ENCODE results near the gene PNPO.
"Not testable (repeated sequence)": the region's sequence is repeated elsewhere in the genome, so short reads cannot be mapped to it uniquely, and the experiment has no call there.

PNPO gene

DNA sequence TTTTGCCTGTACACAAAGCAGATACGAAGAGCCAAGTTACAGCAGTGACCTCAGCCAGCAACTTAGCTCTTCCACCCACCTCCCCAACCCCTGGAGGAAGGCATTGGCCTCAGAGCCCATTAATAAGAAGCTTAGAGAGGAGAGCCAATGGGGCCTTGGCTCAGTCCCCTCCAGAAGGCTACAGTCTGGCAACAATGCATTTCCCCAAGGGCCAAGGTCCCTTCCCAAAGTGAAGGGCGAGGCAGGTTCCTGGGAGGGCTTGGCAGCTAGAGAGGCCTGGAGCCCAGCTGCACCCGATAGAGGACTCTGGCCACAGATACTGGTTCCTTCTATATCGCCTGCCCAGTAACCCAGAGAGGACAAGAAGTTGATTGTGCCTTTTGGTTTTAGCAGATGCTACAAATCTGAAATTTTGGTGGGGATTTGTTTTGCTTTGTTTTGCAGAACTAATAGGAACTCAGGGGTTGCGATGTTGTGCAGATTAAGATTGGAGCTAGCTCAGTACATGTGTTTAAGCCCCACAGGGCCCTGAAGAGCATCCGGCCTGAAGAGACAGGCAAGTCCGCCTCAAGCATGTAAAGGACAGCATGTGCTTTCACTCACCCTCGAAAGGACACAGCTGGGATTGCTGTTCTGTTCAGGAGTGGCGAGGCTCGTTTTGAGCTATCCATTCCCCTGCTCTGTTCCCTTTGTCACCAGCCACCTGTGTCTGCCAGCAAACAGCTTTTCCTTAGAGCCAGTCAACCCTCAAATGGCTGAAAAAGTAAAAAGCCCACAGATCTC is 12.0 kb upstream of the PNPO start:
- Histone ChIP-seq H3K27me3 (no peaks in the 10 kb centered on the region), H3K9me3 (no peaks in the 10 kb centered on the region), H3K36me3 (peaks cover 18 to 64% (median 51%) of the 10 kb centered on the region in 3 donors), H3K27ac (no peak overlapping the region), H3K4me3 (no peak overlapping the region), H3K4me1 (peaks cover 0 to 21% (median 0%) of the 10 kb centered on the region in 4 donors)
- DNase-seq = no peak
- intact Hi-C loops (cut with DNase I; ENCODE audit: low total_unique reads) = no loop called here
- TF ChIP-seq, protein P1, sequence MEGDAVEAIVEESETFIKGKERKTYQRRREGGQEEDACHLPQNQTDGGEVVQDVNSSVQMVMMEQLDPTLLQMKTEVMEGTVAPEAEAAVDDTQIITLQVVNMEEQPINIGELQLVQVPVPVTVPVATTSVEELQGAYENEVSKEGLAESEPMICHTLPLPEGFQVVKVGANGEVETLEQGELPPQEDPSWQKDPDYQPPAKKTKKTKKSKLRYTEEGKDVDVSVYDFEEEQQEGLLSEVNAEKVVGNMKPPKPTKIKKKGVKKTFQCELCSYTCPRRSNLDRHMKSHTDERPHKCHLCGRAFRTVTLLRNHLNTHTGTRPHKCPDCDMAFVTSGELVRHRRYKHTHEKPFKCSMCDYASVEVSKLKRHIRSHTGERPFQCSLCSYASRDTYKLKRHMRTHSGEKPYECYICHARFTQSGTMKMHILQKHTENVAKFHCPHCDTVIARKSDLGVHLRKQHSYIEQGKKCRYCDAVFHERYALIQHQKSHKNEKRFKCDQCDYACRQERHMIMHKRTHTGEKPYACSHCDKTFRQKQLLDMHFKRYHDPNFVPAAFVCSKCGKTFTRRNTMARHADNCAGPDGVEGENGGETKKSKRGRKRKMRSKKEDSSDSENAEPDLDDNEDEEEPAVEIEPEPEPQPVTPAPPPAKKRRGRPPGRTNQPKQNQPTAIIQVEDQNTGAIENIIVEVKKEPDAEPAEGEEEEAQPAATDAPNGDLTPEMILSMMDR (IDR thresholded peaks at IDR 0.05) = no peak

DNA sequence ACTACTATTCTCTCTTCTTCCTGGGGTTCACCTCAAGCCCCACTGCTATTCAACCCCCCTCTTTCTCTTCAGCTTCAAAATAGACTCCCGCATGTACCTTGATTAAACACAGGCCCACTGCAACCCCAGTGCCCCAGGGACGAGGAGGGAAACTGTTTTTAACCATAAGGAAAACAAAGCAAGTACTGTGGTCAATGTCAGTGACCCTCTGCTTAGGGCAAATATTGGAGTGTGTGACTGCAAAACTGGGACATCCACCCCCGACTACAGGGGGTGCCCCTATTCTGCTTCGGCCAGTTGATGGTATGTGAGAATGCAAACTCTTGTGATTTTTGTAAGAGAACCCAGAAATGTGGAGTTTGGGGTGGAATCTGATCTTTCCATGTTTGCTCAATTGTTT is 9.5 kb upstream of the PNPO start:
- peaks cover 5 to 42% (median 26%) of the 10 kb centered on the region in 3 donors for H3K36me3 ChIP-seq
- H3K4me1 ChIP-seq = peaks cover 0 to 23% (median 0%) of the 10 kb centered on the region in 4 donors
- no peak for DNase-seq
- H3K9me3 ChIP-seq = no peaks in the 10 kb centered on the region
- H3K4me3 ChIP-seq = no peak overlapping the region
- intact Hi-C loops (cut with DNase I; ENCODE audit: low total_unique reads) = no loop called here
- H3K27me3 ChIP-seq = no peaks in the 10 kb centered on the region
- H3K27ac ChIP-seq = no peak overlapping the region
- TF ChIP-seq, protein P1 (IDR thresholded peaks at IDR 0.05) = no peak

GRCh38 chr17:47934856-47935255 is 6.5 kb upstream of the PNPO start:
- no peak overlapping the region for H3K27ac ChIP-seq
- TF ChIP-seq, protein P1 (IDR thresholded peaks at IDR 0.05) = no peak
- H3K4me1 ChIP-seq = peaks cover 0 to 8% (median 0%) of the 10 kb centered on the region in 4 donors
- no peaks in the 10 kb centered on the region for H3K27me3 ChIP-seq
- no peak overlapping the region for H3K4me3 ChIP-seq
- no peak for DNase-seq
- peaks cover 0 to 13% (median 0%) of the 10 kb centered on the region in 3 donors for H3K36me3 ChIP-seq
- intact Hi-C loops (cut with DNase I; ENCODE audit: low total_unique reads) = no loop called here
- H3K9me3 ChIP-seq = no peaks in the 10 kb centered on the region

- DNase-seq; H3K9me3 ChIP-seq; H3K4me3 ChIP-seq; intact Hi-C loops (cut with DNase I; ENCODE audit: low total_unique reads); H3K27ac ChIP-seq; H3K36me3 ChIP-seq; H3K27me3 ChIP-seq; H3K4me1 ChIP-seq: not testable (repeated sequence)
These were observed 5.9 kb upstream of the PNPO start for GRCh38 chr17:47935468-47935867.

DNA sequence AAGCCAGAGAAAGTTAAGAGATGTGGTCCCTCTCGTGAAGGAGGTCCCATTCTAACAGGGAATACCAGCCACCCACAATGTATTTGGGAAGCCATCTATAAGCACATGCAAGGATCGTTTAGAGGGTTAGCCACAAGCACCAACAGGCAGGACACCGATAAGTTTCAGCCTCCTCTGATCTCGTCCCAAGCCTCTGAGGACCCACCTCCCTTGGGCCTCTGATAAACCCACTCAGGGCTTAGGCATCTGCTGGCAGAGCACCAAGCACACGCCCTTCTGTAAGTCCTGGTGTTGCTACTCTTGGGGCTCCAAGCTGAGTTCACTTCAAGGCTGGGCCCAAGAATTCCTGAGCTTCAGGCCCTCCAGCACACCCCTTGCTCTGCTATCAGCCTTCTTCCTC is 5.4 kb upstream of the PNPO start:
- H3K27ac ChIP-seq = no peak overlapping the region
- DNase-seq = no peak

DNA sequence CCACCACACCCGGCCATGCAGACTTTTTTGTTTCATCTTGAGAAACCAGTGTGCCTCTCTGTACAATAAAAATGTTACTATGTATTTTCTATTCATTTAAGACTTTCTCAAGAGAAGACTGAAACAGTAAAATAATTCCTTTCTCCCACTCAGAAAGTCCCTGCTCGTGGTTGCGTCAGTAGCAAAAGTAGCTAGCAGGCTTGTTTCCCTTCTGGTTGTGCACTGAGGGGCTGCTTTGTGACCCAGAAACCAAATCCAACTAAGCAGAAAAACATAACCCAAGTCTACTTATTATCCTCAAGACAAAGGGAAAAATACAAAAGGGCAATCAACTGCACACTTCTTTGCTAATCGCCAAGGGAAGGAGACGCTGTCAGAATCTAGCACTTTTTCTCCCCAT is 3.4 kb upstream of the PNPO start:
- Histone ChIP-seq H3K36me3 (peaks cover 0 to 6% (median 0%) of the 10 kb centered on the region in 3 donors), H3K27ac (no peak overlapping the region), H3K4me3 (no peak overlapping the region), H3K27me3 (no peaks in the 10 kb centered on the region), H3K9me3 (no peaks in the 10 kb centered on the region), H3K4me1 (peaks cover 0 to 23% (median 14%) of the 10 kb centered on the region in 4 donors)
- TF ChIP-seq, protein P1 (IDR thresholded peaks at IDR 0.05) = no peak
- DNase-seq = no peak
- intact Hi-C loops (cut with DNase I; ENCODE audit: low total_unique reads) = no loop called here

More for the DNA sequence above, 5.4 kb upstream of the PNPO start:
- TF ChIP-seq, protein P1 (IDR thresholded peaks at IDR 0.05) = no peak
- Histone ChIP-seq H3K27me3 (no peaks in the 10 kb centered on the region), H3K9me3 (no peaks in the 10 kb centered on the region), H3K36me3 (peaks cover 0 to 9% (median 0%) of the 10 kb centered on the region in 3 donors), H3K4me1 (peaks cover 0 to 6% (median 4%) of the 10 kb centered on the region in 4 donors), H3K4me3 (no peak overlapping the region)
- intact Hi-C loops (cut with DNase I; ENCODE audit: low total_unique reads) = no loop called here

Data from tibial artery (tissue), 4 donors.